Mucosa of descending colon (tissue), 3 donors: Measurements from ENCODE around the gene ETF1. TPM values are rescaled to one million over a fixed set of nuclear protein-coding genes. Genes with fewer than 3 reads are reported as not detected.
"Not testable (repeated sequence)": the region's sequence is repeated elsewhere in the genome, so short reads cannot be mapped to it uniquely, and the experiment has no call there.

Experiments
- ATAC-seq: fragments of 200-7000 bp; cut with Tn5 transposase; one replicate; pipeline ENCODE4 v1.9.1; 2020; ENCODE audit warnings: mild to moderate bottlenecking, moderate library complexity
- DNase-seq, 3 donors: peaks; one replicate each; pipeline ENCODE4 v3.0.0-alpha.2; 2020
- H3K36me3 ChIP-seq: fragments of 200-600 bp; one replicate; pipeline ENCODE4 v1.8.0; 2021; ENCODE audit warnings: low read depth, mild to moderate bottlenecking
- H3K4me1 ChIP-seq: fragments of 200-600 bp; one replicate; pipeline ENCODE4 v1.8.0; 2021; ENCODE audit warnings: low read depth, mild to moderate bottlenecking
- H3K4me3 ChIP-seq: fragments of 200-600 bp; one replicate; pipeline ENCODE4 v1.8.0; 2021; ENCODE audit warnings: mild to moderate bottlenecking
- H3K9me3 ChIP-seq: fragments of 200-600 bp; one replicate; pipeline ENCODE4 v1.8.0; 2021; ENCODE audit warnings: mild to moderate bottlenecking
- CTCF ChIP-seq: fragments of 200-600 bp; IDR thresholded peaks from one replicate; pipeline ENCODE4 v1.8.0; 2022; ENCODE audit warnings: antibody characterized with exemption, mild to moderate bottlenecking
- intact Hi-C, 2 donors: fragments of 100-400 bp; cut with DNase I in 1 of 2; cut with micrococcal nuclease in 1 of 2; formaldehyde crosslinking; loops; one replicate each; pipeline versions ENCODE4 v1.11.0 to v1.11.1; 2022; cut with DNase I, micrococcal nuclease
- total RNA-seq, 3 donors: library from RNA; stranded (reverse); fragmentation: NEBNext Ultra II Directional in 2 of 3; extraction: Animal tissue kit (Norgen Biotek cat#: 25700) in 2 of 3; gene quantifications; one replicate each; pipeline versions ENCODE4 v1.2.1 to v1.2.4, GENCODE V29; 2021 to 2023
- donor health status: DM: no; HTN: no; CAD: no; lungs with moderate emphysema.
- donor health status: DM: no; HTN: no; CAD: no.
- donor health status: DM: no; HTN: yes; CAD: no.

Gene ETF1
- total RNA-seq, 3 donors from 2014 or later, result 66.5 to 114 (median 85.7) TPM

- ATAC-seq, result peak; percentile 32
- H3K4me1 ChIP-seq, result no peaks in the 10 kb centered on the region
- H3K9me3 ChIP-seq, result no peaks in the 10 kb centered on the region
- no peaks in the 10 kb centered on the region for H3K36me3 ChIP-seq
- no peak for DNase-seq
- TF ChIP-seq CTCF, result no peak
- H3K4me3 ChIP-seq, result no peak overlapping the region
- intact Hi-C loops, result no loop called here
These were observed 60.4 kb downstream of the ETF1 start for GRCh38 chr5:138482638-138483037.

GRCh38 chr5:138476918-138477317 lies 66.1 kb downstream of the ETF1 start:
- no peaks in the 10 kb centered on the region for H3K4me1 ChIP-seq
- no peak overlapping the region for H3K4me3 ChIP-seq
- ATAC-seq, result no peak
- intact Hi-C loops, result no loop called here
- TF ChIP-seq CTCF, result no peak
- no peaks in the 10 kb centered on the region for H3K36me3 ChIP-seq
- no peak for DNase-seq
- no peaks in the 10 kb centered on the region for H3K9me3 ChIP-seq

DNA sequence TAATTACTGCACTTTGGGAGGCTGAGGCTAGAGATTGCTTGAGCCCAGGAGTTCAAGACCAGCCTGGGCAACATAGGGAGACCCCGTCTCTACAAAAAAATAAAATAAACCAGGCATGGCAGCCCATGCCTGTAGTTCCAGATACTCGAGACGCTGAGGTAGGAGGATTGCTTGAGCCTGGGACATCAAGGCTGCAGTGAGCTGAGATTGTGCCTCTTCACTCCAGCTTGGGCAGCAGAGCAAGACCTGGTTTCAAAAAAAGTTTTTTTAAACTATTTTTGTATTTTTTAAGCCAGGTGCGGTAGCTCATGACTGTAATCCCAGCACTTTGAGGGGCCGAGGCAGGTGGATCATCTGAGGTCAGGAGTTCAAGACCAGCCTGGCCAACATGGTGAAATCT lies 69.9 kb downstream of the ETF1 start:
- ATAC-seq, DNase-seq, H3K36me3 ChIP-seq, H3K4me3 ChIP-seq, H3K4me1 ChIP-seq, intact Hi-C loops, H3K9me3 ChIP-seq: not testable (repeated sequence)

DNA sequence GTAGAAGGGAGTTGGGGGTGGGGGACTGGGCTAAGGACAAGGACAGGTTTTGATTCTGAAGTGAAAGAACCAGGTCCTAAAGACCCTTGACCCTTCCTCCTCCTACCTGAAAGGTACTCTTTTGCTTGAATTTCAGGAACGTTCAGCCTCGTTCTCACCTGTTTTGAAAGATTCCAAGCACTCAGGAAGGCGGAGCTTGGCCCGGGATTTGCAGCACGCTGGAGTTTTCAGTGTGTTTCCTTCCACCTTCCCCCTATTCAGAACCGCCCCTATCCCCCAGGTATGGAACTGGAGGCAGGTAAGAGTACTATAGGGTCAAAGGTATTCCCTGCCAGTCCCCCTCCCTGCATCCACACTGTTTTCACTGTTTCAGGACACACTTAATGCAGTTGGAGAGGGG lies 70.7 kb downstream of the ETF1 start:
- no peaks in the 10 kb centered on the region for H3K9me3 ChIP-seq
- ATAC-seq (no peak), DNase-seq (no peak)
- H3K4me3 ChIP-seq, result no peak overlapping the region
- no peaks in the 10 kb centered on the region for H3K4me1 ChIP-seq
- TF ChIP-seq CTCF, result no peak
- intact Hi-C loops, result no loop called here
- H3K36me3 ChIP-seq, result no peaks in the 10 kb centered on the region

DNA sequence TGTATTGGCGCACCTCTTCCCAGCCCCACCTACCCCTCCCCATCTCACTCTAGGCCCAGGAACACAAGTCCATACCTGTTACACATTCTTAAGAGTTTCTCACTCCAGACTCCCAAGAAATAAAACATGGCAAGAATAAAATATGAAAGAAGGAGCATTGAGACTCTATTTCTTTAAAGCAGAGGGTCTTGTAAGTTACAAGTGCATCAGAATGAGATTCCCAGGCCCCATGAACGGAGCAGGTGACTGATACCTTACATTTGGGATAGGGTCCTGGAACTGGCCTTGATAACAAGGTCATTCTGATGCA lies 72.0 kb downstream of the ETF1 start:
- peaks cover 10% of the 10 kb centered on the region for H3K4me1 ChIP-seq
- no peaks in the 10 kb centered on the region for H3K9me3 ChIP-seq
- no peak overlapping the region for H3K4me3 ChIP-seq
- DNase-seq (no peak), ATAC-seq (no peak)
- H3K36me3 ChIP-seq, result no peaks in the 10 kb centered on the region
- TF ChIP-seq CTCF, result no peak
- intact Hi-C loops, result no loop called here

DNA sequence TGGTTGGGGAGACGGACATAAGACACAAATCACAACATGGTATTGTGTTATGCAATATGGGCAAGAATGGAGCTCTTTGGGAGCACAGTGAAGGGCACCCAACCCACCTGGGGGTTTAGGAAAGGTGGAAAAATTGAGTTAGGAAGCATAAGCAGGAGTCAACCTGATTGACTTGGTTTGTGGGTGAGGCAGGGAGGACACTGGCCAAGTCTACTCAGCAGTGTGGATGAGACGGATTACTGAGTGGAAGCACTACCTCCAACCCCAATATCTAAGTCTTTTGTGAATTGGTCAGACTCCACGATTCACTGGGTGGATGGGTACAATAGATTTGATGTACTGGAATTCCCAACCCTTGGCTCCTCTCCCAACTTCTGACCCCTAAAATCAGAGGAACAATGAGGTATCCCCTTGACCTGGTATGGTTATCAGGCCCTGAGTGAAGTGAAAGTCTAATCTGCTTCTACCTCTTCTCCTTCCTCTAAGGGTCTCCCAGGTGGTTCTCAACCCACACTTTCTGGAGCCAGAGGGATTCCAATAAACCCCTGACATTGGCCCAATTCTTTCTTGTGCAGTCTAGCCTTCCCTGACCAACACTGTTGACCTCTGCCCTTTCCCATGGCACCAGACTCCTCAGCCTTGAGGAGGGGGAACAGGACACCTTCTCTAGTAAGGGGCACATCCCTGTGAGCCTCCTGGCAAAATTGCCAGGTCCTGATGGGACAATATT lies 72.5 kb downstream of the ETF1 start:
- peaks cover 10% of the 10 kb centered on the region for H3K4me1 ChIP-seq
- ATAC-seq, result peak; percentile 6
- TF ChIP-seq CTCF, result no peak
- H3K4me3 ChIP-seq, result no peak overlapping the region
- no peak for DNase-seq
- intact Hi-C loops, result no loop called here
- no peaks in the 10 kb centered on the region for H3K9me3 ChIP-seq
- no peaks in the 10 kb centered on the region for H3K36me3 ChIP-seq
